ENCODE results near the gene ATP8A1.
"Not testable (repeated sequence)": the region's sequence is repeated elsewhere in the genome, so short reads cannot be mapped to it uniquely, and the experiment has no call there.

The ATP8A1 gene

DNA sequence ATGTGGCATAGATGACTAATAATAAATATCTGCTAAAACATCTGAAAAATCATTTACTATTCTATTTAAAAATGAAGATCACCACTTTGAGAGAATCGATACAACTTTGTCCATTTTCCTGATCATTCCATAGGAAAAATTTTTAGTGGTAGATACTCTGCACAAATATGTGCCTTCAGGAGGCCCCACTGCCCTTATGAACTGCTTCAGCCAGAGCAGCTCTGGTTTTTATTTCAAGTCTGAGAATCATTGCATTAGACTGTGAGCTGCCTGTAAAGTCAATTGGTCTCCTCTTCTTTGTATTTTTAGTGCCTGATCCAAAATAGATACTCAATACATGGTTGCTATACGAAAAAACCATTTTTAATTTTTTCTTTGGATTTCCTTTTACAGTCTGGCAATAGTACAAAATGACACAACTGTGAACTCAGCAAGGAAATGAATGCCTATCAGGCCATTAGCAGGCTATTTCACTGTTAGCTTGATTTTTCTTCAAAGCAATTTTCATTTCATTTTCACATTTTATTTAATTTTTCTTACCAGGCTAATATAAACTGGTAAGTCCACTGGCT is 190.5 kb downstream of the ATP8A1 start:
- TF ChIP-seq EZH2phosphoT487 (IDR thresholded peaks at IDR 0.05; ENCODE audit: borderline replicate concordance, low read length): no peak
- TF ChIP-seq, protein P1, sequence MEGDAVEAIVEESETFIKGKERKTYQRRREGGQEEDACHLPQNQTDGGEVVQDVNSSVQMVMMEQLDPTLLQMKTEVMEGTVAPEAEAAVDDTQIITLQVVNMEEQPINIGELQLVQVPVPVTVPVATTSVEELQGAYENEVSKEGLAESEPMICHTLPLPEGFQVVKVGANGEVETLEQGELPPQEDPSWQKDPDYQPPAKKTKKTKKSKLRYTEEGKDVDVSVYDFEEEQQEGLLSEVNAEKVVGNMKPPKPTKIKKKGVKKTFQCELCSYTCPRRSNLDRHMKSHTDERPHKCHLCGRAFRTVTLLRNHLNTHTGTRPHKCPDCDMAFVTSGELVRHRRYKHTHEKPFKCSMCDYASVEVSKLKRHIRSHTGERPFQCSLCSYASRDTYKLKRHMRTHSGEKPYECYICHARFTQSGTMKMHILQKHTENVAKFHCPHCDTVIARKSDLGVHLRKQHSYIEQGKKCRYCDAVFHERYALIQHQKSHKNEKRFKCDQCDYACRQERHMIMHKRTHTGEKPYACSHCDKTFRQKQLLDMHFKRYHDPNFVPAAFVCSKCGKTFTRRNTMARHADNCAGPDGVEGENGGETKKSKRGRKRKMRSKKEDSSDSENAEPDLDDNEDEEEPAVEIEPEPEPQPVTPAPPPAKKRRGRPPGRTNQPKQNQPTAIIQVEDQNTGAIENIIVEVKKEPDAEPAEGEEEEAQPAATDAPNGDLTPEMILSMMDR (IDR thresholded peaks at IDR 0.05; ENCODE audit: low read depth, low read length, poor library complexity, severe bottlenecking): no peak
- H3K27me3 ChIP-seq (ENCODE audit: control insufficient read depth, low read length): no peaks in the 10 kb centered on the region
- no peaks in the 10 kb centered on the region for H3K9me3 ChIP-seq (ENCODE audit: control insufficient read depth, insufficient read depth, low read length)
- no peaks in the 10 kb centered on the region for H3K4me1 ChIP-seq (ENCODE audit: control insufficient read depth, low read length)
- no peak overlapping the region for H3K4me2 ChIP-seq (ENCODE audit: low read length)
- no peak overlapping the region for H3K4me3 ChIP-seq (ENCODE audit: low read length)
- peaks cover 21% of the 10 kb centered on the region for H3K36me3 ChIP-seq (ENCODE audit: control insufficient read depth, low read length)
- no peaks in the 10 kb centered on the region for H4K20me1 ChIP-seq (ENCODE audit: control insufficient read depth, insufficient read depth, low read depth, low read length)
- H3F3A ChIP-seq (ENCODE audit: control insufficient read depth, insufficient read depth): no peaks in the 10 kb centered on the region
- H3K27ac ChIP-seq (ENCODE audit: low read depth, low read length): no peak overlapping the region
- H3K79me2 ChIP-seq (ENCODE audit: control insufficient read depth, low read length): no peaks in the 10 kb centered on the region
- no peaks in the 10 kb centered on the region for H3K9me2 ChIP-seq (replicated peaks; ENCODE audit: control insufficient read depth, low read length)

DNA sequence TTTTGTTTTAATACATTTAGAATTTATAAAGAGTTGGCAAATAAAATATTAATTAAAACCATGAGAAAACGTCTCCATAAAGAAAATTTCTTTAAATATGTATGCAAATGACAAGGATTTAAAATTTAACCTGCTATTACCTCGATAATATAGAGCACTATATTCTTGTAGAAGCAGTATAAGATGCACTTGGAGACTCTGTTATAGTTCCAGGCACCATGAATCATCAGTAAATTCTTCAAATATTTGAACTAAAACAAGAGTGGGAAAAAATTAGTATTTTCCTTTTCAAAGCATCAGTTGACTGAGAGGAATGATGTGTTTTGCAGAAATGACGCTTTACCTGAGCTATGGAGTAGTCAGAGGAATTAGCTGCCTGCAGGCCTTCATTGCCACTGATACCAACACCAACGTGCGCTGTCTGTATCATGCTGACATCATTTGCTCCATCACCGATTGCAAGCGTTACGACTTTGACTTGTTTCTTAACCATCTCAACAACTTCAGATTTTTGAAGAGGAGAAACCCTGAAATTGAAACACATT is 192.3 kb downstream of the ATP8A1 start:
- Histone ChIP-seq H3K36me3 (ENCODE audit: control insufficient read depth, low read length) (peaks cover 21% of the 10 kb centered on the region), H3K9me2 (replicated peaks; ENCODE audit: control insufficient read depth, low read length) (no peaks in the 10 kb centered on the region)
- TF ChIP-seq, protein P1 (IDR thresholded peaks at IDR 0.05; ENCODE audit: low read depth, low read length, poor library complexity, severe bottlenecking): no peak
- no peak for TF ChIP-seq EZH2phosphoT487 (IDR thresholded peaks at IDR 0.05; ENCODE audit: borderline replicate concordance, low read length)

DNA sequence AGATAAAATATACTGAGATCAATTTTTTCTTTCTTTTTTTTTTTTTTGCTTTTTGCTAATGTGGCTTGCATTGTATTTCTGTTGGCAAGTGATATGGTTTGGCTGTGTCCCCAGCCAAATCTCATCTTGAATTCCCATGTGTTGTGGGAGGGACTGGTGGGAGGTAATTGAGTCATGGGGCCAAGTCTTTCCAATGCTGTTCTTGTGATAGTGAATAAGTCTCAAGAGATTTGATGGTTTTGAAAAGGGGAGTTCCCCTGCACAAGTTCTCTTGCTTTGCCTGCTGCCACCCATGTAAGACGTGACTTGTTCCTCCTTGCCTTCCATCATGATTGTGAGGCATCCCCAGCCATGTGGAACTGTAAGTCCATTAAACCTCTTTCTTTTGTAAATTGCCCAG is 195.7 kb downstream of the ATP8A1 start:
- not testable (repeated sequence) for H3K4me3 ChIP-seq (ENCODE audit: low read length); H3K79me2 ChIP-seq (ENCODE audit: control insufficient read depth, low read length); H3K9me2 ChIP-seq (replicated peaks; ENCODE audit: control insufficient read depth, low read length); H3K4me2 ChIP-seq (ENCODE audit: low read length); H3F3A ChIP-seq (ENCODE audit: control insufficient read depth, insufficient read depth); H3K4me1 ChIP-seq (ENCODE audit: control insufficient read depth, low read length); H3K27me3 ChIP-seq (ENCODE audit: control insufficient read depth, low read length); H3K27ac ChIP-seq (ENCODE audit: low read depth, low read length); H4K20me1 ChIP-seq (ENCODE audit: control insufficient read depth, insufficient read depth, low read depth, low read length); H3K9me3 ChIP-seq (ENCODE audit: control insufficient read depth, insufficient read depth, low read length)
- H3K36me3 ChIP-seq (ENCODE audit: control insufficient read depth, low read length): peaks cover 21% of the 10 kb centered on the region

More for the DNA sequence above, 192.3 kb downstream of the ATP8A1 start:
- Histone ChIP-seq H3K4me2 (ENCODE audit: low read length) (no peak overlapping the region), H3K4me1 (ENCODE audit: control insufficient read depth, low read length) (no peaks in the 10 kb centered on the region), H3K79me2 (ENCODE audit: control insufficient read depth, low read length) (no peaks in the 10 kb centered on the region), H3K27ac (ENCODE audit: low read depth, low read length) (no peak overlapping the region), H3F3A (ENCODE audit: control insufficient read depth, insufficient read depth) (no peaks in the 10 kb centered on the region), H3K9me3 (ENCODE audit: control insufficient read depth, insufficient read depth, low read length) (no peaks in the 10 kb centered on the region), H4K20me1 (ENCODE audit: control insufficient read depth, insufficient read depth, low read depth, low read length) (no peaks in the 10 kb centered on the region), H3K4me3 (ENCODE audit: low read length) (no peak overlapping the region), H3K27me3 (ENCODE audit: control insufficient read depth, low read length) (no peaks in the 10 kb centered on the region)

DNA sequence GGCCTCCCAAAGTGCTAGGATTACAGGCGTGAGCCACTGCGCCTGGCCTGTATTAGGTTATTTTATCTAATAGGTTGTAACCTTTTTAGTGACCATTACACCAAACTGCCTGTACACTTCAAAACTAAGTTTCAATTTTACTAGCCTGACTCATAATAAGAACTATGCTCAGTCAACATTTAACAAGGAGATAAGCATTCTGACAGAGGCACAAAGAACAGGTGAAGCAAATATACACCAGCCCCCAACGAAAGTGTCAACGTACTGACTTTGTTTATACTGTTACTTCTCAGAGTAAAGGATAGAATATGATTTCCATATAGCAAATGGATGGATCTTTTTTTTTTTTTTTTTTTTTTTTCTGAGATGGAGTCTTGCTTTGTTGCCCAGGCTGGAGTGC is 196.9 kb downstream of the ATP8A1 start:
- H3K9me3 ChIP-seq (ENCODE audit: control insufficient read depth, insufficient read depth, low read length): no peaks in the 10 kb centered on the region
- no peaks in the 10 kb centered on the region for H3K9me2 ChIP-seq (replicated peaks; ENCODE audit: control insufficient read depth, low read length)
- no peaks in the 10 kb centered on the region for H4K20me1 ChIP-seq (ENCODE audit: control insufficient read depth, insufficient read depth, low read depth, low read length)
- H3K4me3 ChIP-seq (ENCODE audit: low read length): no peak overlapping the region
- H3K4me2 ChIP-seq (ENCODE audit: low read length): no peak overlapping the region
- no peaks in the 10 kb centered on the region for H3K27me3 ChIP-seq (ENCODE audit: control insufficient read depth, low read length)
- H3F3A ChIP-seq (ENCODE audit: control insufficient read depth, insufficient read depth): no peaks in the 10 kb centered on the region
- TF ChIP-seq EZH2phosphoT487 (IDR thresholded peaks at IDR 0.05; ENCODE audit: borderline replicate concordance, low read length): no peak
- H3K4me1 ChIP-seq (ENCODE audit: control insufficient read depth, low read length): no peaks in the 10 kb centered on the region
- no peak overlapping the region for H3K27ac ChIP-seq (ENCODE audit: low read depth, low read length)
- peaks cover 23% of the 10 kb centered on the region for H3K36me3 ChIP-seq (ENCODE audit: control insufficient read depth, low read length)
- no peaks in the 10 kb centered on the region for H3K79me2 ChIP-seq (ENCODE audit: control insufficient read depth, low read length)
